ENCODE measurements around the gene FRMD8.

FRMD8 gene, protein sequence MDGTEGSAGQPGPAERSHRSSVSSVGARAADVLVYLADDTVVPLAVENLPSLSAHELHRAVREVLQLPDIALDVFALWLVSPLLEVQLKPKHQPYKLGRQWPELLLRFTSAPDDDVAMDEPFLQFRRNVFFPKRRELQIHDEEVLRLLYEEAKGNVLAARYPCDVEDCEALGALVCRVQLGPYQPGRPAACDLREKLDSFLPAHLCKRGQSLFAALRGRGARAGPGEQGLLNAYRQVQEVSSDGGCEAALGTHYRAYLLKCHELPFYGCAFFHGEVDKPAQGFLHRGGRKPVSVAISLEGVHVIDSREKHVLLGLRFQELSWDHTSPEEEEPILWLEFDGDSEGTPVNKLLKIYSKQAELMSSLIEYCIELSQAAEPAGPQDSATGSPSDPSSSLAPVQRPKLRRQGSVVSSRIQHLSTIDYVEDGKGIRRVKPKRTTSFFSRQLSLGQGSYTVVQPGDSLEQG

DNA sequence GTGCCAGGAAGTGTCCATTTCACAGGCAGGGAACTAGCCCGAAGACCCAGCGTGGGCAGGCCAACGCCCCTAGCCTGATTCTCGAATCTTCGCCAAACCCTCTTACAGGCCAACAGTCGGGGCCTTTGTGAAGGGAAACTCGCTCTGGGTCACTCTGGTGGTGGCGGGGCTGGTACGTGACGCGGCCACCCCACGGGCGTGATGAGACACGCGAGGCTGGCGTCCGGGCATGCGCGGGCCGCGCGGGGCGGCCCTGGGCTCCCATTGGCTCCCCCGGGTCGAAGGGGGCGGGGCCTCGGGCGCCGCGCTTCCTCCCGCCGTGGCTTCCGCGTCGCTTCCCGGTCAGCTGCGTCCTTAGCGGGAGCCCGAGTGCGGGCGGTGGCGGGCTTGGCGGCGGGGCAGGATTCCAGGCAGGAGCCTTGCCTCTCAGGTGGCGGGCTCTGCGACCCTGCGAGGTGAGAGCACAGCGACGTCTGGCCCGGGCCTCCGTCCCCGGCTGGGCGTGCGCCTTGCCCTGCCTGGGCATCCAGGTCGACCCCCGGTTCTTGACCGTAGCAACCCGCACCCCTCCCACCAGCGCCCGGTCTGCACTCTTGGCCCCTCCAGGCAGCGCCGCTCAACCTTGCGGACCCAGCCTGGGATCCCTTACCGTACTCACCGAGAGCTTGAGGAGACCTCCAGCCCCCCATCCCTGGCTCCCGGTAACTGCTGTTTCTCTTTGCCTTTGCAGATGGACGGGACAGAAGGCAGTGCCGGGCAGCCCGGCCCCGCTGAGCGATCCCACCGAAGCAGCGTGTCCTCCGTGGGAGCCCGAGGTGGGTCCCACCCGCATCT, at the start of gene FRMD8:
FRMD8 (plus strand) TSS at position 331 of the 834 bp plus-strand sequence; CDS start at position 731, 400 bp downstream.
- peak; percentile 78 to 83 for DNase-seq (ENCODE audit: low read depth in 2 of 2)

DNA sequence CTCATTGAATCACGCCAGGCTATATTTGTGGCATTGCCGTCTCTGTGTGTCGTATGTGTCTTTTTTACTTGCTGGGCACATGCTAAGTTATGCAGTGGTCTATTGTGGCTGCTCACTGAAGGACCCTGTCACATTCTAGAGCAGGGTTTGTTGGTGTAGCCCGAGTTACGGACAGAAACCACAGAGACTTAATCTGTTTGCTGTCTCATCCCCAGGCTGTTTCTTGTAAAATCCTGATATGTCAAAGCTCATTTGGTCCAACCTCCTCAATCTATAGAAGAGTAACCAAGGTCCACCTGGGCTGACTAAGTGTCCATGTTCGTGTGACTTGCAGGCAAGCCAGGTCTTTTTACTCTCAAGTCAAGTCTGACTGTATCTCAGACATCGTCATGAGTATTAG, 47.8 kb upstream of the FRMD8 start:
- DNase-seq (ENCODE audit: low read depth in 2 of 2), result no peak

DNA sequence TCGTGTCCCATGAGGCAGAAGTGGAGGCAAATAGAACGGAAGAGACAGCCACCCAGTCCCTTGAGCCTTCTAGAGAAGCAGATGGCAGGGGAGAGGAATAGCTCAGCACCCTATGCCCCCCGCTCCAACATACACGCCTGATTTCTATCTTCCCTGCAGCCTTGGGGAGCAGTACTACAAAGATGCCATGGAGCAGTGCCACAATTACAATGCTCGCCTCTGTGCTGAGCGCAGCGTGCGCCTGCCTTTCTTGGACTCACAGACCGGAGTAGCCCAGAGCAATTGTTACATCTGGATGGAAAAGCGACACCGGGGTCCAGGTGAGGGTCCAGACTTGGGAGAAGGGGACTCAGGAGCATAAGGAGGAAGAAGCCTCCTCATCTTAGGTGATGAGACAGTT, 46.2 kb upstream of the FRMD8 start:
- DNase-seq (ENCODE audit: low read depth in 2 of 2), result no peak

DNA sequence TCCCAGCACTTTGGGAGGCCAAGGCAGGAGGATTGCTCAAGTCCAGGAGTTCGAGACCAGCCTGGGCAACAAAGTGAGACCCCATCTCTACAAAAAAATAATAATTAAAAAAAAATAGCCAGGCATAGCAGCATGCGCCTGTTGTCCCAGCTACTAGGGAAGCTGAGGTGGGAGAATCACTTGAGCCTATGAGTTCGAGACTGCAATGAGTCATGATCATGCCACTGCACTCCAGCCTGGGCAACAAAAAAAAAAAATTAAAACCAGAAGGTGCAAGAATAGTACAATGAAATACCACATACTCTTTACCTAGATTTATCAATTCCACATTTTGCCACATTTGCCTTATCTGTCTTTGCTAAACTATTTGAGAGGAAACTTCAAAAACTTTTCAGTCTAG, 44.6 kb upstream of the FRMD8 start:
- DNase-seq (ENCODE audit: low read depth in 2 of 2), result no peak

DNA sequence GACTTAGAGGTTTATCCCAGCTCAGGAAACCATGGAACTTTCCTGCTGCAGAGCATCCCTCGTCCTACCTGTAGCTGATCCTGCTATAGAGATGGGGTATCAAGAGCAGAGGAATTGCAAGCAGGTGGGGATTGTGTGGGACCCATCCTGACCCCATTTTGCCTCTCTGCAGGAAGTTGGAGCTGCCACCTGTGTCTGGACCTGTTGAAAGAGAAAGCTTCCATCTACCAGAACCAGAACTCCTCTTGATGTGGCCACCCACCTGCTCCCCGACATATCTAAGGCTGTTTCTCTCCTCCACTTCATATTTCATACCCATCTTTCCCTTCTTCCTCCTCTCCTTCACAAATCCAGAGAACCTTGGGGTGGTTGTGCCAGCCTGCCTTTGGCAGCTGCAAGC, 34.9 kb upstream of the FRMD8 start:
- no peak for DNase-seq (ENCODE audit: low read depth in 2 of 2)

DNA sequence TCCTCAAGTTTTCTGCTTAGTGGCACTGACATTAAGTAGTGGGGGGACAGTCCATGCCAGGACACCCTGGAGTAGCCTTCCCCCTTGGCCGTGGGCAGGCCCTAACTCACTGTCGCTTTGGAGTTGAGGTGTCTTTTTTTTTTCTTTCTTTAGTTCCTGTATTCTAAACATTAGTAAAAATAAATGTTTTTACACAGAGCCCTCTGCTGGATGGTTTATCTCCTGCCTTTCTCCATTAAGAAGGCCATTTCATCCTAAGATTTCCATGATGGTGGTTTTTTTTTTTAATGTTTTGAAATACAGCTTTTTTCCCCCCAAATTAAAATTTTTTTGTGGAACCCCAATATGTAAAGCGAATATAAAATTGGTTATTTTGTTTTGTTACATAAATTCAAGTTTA, 33.7 kb upstream of the FRMD8 start:
- DNase-seq (ENCODE audit: low read depth in 2 of 2), result no peak

DNA sequence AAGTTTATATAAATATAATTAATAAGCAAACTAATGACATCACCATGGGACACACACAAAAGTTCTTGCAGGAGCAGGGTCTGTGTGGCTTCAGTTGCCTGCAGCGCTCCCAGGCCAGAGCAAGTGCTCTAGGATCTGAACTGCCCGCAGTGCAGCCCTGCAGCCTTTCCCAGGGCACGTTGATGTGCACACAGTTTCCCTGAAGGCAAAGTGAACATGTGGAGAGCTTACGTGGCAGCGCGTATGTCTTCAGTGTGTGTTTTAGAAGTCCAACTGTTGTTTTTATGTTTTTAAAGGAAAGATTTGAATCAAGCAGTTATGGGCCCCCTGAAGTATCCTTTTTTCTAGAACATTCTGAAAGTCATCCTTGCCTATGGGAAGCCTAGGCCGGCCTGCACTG, 33.1 kb upstream of the FRMD8 start:
- no peak for DNase-seq (ENCODE audit: low read depth in 2 of 2)

DNA sequence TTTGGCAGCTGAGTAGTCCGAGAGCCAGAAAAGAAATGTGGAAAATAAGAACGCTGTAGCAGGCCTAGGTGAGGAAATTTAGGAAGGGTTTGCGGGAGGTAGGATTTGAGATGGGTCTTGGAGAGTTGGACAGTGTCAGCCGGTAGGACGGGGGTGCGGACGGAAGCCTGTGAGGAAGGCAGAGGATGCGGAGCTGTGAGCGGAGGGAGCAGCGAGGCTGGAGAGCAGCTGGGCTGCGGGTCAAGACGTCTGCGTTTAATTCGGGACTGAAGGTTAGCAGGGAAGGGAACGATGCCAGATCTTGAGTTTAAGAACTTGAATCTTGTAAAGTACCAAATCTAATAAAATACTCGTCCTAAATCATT, 32.6 kb upstream of the FRMD8 start:
- DNase-seq (ENCODE audit: low read depth in 2 of 2), result no peak

DNA sequence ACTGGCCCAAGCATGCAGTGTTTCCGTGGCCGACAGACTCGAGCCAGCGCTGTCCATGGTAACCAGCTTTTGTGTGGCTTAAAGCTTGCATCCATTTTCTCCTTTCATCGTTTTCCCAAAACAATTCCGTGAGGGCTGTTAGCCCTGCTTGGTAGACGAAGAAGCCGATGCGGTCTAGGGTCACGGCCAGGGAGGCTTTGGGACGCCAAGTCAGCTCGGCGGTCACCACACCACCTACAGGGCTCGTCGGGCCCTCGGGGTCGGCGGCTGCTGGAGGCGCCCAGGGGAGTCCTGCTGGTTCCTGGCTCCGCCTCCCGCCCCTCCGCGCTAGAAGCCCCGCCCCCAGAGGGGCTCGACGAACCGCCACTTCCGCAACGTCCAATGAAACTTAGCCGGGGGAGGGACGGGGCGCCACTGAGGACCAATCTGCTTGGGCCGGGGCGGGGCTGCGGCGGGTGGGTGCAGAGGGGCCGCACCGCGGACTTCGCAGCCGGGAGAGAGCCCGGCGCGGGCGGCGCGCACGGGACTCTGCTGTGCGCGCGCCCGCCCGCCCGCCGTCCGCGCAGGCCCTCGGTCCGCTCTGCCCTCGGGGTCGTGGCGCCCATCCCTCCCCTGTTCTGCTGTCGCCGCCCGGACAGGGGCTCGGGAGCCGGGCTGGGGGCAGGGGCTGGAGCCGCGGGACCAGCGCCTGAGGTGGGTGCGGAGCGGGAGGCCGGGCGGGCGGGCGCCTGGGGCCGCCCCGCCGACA, 32.0 kb upstream of the FRMD8 start, which contains the start of gene TIGD3:
TIGD3 (plus strand) TSS at position 487 of the 748 bp plus-strand sequence. CDS start 1,058 bp downstream, outside the sequence.
- DNase-seq (ENCODE audit: low read depth in 2 of 2), result peak; percentile 96

DNA sequence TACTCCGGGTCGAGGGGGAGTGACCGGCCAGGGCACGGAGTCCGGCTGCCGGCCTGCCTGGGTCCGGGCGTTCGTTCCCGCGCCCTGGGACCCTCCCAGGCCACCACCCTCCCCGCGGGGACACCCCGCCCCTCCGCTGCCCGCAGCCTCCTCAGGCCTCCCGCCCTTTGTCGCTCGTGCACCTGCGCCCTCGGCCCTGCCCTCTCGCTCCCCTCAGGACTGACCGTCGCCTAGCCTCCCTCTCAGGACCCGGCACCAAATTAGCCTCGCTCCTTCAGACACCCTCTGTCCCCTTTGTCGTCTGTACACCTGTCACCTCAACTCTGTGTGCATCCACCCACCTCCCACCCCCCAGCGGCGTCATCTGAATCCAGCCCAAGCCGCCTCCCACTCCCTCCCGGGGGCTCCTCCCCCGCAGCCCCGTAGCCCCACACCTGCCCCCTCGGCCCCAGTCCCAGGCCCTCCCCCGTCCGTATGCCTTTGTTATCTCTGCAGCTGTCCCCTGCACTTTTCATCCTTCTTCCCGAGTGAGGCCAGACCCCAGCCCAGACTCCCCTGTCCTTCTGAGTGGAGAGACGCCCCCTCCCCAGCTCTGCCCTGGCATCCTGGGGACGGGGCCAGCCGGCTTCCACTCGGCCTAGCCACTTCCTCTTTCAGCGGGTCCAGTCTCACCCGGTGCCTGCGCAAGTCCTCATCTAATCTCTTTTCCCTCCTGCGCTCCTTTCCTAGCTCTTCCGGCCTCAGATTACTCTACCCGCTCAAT, 31.2 kb upstream of the FRMD8 start:
- DNase-seq (ENCODE audit: low read depth in 2 of 2), result peak in 1 of 2 donors; percentile 39

DNA sequence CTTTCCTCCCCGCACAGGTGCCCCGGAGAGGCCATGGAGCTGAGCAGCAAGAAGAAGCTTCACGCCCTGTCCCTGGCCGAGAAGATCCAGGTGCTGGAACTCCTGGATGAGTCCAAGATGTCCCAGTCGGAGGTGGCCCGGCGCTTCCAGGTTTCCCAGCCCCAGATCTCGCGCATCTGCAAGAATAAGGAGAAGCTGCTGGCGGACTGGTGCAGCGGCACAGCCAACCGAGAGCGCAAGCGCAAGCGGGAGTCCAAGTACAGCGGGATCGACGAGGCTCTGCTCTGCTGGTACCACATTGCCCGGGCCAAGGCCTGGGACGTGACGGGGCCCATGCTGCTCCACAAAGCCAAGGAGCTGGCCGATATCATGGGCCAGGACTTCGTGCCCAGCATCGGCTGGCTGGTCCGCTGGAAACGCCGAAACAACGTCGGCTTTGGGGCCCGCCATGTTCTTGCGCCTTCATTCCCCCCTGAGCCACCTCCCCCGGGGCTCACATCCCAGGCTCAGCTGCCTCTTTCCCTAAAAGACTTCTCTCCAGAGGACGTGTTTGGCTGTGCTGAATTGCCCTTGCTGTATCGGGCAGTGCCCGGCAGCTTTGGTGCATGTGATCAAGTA, 30.6 kb upstream of the FRMD8 start:
- DNase-seq (ENCODE audit: low read depth in 2 of 2), result no peak

DNA sequence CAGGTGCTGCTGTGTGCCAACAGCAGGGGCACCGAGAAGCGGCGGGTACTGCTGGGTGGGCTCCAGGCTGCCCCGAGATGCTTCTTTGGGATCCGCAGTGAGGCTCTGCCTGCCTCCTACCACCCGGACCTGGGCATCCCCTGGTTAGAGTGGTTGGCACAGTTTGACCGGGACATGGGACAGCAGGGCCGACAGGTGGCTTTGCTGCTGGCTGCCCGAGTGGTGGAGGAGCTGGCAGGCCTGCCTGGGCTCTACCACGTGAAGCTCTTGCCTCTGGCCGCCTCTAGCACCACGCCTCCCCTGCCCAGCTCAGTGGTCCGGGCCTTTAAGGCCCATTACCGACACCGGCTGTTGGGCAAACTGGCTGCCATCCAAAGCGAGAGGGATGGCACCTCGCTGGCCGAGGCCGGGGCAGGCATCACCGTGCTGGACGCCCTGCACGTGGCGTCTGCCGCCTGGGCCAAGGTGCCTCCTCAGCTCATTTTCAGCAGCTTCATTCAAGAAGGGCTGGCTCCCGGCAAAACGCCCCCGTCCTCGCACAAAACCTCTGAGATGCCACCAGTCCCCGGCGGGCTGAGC, 30.0 kb upstream of the FRMD8 start:
- no peak for DNase-seq (ENCODE audit: low read depth in 2 of 2)

DNA sequence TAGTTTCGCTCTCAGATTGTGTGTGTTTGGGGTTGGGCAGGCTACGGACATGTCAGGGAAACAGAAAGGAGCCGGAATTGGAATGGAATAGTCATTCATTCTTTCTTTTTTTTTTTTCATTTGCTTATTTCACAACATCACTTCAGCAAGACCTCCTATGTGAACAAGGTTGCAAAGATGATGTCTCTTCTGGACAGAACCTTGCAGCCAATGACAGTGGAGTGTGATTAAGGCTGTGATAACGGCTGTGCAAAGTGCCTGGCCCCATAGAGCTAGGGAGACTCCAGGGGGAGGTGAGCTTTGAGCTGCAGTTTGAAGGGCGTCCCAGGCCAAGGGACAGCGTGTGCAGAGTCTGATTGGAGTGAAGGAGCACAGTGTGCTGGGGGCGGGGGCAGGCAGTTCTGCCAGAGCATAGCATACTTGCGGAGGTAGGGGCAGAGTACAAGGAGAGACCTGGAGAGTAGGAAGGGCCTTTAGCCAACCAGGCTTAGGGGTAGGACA, 28.5 kb upstream of the FRMD8 start:
- DNase-seq (ENCODE audit: low read depth in 2 of 2), result no peak

DNA sequence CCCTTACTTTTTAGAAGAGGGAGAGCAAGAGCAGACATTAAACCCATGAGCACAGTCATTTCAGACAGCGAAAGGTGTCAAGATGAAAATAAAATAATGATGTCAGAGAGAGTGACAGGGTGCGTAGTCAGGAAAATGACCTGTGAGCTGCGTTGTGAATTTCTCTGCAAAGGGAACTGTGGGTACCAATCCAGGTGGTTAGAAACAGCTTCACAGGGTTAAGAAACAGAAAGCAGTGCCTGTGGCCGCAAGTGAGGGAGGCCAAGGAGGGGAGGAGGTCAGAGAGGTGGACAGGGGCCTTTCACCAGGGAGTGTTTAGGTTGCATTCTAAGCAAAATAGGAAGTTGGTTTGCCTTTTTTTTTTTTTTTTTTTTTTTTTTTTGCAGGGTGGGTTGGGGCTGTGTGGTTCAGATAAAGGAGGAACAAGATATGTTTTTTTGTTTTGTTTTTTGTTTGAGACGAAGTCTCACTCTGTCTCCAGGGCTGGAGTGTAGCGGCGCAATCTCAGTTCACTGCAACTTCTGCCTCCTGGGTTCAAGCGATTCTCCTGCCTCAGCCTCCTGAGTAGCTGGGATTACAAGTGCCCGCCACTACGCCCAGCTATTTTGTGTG, 24.0 kb upstream of the FRMD8 start:
- DNase-seq (ENCODE audit: low read depth in 2 of 2), result no peak

DNA sequence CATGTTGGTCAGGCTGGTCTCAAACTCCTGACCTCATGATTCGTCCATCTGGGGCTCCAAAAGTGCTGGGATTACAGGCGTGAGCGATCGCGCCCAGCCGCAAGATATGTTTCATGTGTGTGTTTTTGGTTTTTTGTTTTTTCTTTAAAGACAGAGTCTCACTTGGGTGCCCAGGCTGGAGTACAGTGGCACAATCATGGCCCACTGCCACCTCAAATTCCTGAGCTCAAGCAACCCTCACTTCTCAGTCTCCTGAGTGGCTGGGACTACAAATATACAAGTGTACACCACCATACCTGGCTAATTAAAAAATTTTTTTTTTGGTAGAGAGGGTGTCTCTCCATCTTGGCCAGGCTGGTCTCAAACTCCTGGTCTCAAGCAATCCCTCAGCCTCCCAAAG, 23.5 kb upstream of the FRMD8 start:
- DNase-seq (ENCODE audit: low read depth in 2 of 2), result no peak

DNA sequence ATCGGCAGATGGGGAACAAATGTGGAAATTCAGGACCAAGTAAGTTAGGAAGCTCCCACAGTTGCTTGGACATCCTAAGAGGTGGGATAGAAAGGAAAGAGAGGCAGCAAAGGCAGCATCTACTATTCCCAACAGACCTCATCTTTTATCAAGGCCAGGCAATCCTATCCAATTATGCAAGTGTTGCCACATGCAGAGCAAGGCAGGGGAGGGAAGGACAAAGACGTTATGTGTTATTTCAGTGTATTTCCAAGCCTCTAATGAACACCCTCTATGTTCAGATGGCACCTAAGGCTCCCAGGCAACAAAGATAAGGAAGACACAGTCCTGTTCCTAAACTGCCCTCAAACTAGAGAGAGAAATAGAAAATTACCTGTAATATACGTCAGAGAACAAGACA, 22.7 kb upstream of the FRMD8 start:
- DNase-seq (ENCODE audit: low read depth in 2 of 2), result no peak

DNA sequence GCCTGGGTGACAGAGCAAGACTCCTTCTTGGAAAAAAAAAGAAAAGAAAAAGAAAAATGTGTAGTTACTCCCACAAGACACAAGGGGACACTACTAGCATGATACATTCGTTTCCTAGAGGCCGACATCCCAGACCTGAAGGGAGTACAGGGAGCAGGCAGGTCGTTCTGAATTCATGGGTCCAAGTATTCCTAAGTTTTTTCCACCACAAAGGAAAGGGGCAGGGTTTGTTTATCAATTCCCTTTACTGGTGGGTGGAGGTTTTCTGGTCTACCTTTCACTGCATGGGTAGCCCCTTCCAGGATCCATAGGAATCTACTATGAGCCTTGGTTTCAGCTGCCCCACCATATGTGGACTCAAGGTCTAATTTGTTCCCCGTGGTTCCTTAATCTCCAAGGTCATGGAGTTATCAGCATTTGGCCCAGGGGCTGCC, 20.1 kb upstream of the FRMD8 start:
- no peak for DNase-seq (ENCODE audit: low read depth in 2 of 2)

DNA sequence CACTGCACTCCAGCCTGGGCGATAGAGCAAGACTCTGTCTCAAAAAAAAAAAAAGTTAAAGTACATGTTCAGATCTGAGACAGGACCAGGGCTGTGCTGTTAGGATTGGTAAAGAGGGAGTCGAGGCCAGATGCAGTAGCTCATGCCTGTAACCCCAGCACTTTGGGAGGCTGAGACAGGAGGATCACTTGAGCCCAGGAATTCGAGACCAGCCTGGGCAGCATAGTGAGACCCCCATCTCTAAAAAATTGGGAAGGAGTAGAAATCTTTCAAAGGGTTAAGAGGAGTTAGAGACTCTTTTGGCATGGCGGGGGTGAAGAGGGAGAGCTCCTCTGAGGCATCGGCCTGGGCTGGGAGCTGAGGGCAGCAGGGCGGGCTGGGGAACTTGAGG, 15.8 kb upstream of the FRMD8 start:
- DNase-seq (ENCODE audit: low read depth in 2 of 2), result no peak

DNA sequence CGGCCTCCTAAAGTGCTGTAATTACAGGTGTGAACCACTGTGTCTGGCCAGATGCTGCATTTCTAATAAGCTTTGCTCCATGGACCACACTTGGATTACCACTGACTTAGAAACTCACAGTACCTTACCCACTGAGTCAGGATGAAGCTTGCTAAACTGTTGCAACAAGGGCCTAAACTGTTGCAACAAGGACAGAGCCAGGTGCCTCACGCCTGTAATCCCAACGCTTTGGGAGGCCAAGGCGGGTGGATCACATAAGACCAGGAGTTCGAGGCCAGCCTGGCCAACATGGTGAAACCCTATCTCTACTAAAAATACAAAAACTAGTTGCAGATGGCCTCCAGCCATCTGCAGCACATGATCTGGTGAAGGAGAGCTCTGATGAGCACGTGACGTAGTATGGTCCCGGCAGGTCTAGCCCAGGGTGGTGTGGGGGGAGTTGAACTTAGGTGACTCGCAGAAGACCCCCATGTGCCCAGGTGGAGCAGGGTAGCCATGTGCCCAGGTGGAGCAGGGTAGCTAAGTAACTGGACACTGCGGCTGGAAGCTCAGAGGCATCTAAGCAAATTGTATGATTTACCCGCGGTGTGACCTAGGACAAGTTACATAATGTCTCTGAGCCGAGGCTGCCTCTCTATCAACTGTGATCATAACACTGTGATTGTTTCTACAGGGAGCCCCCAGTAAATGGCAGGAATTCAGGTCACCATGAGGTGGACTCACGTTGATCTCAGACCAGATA, 12.4 kb upstream of the FRMD8 start:
- DNase-seq (ENCODE audit: low read depth in 2 of 2), result no peak

Data from stimulated activated CD8-positive, alpha-beta memory T cell treated with anti-CD3 and anti-CD28 coated beads, Interleukin-2, amount 100 ng/mL, for 1 hour (primary cell).